T-helper 1 cell treated with Interleukin-12 subunit alpha and Interleukin-12 subunit beta and Interleukin-4 antibody, amounts not matched to agents 30 ng/mL and 1 ng/mL, for 36 hours (primary cell): Measurements from ENCODE around the gene SMG7. TPM values are rescaled to one million over a fixed set of nuclear protein-coding genes. Genes with fewer than 3 reads are reported as not detected.

ENCODE experiments used
- intact Hi-C: fragments of 100-400 bp; cut with micrococcal nuclease; formaldehyde crosslinking; loops from one replicate; pipeline ENCODE4 v1.15.1; 2024
- total RNA-seq: library from RNA; stranded (reverse); gene quantifications from 2 replicates; pipeline ENCODE4 v1.2.3, GENCODE V29; 2022

The SMG7 gene
- total RNA-seq, 1 donor from 2014 or later = 83.3 TPM

GRCh38 chr1:183585038-183585437 is 112.7 kb downstream of the SMG7 start:
- intact Hi-C loops = no loop called here

DNA sequence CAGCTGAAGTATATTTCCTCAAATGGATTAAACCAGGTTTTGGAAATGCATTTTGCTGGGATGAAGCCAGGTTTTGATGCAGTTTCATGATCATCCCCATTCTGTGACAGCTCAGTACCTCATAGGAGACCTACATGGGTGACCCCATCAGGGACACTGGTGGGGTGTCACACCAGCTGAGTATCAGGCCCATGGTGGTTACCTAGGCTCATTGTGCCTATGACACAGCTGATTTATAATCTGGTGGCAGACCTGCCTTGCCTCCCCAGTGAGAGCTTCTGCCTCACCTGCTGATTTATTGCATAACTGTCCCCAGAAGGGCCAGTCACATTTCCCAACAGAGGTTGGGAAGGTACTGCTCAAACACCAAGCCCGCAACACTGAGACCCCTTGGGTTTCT is 114.2 kb downstream of the SMG7 start:
- intact Hi-C loops = no loop called here

- intact Hi-C loops = no loop called here
Observed at GRCh38 chr1:183586926-183587325, 114.6 kb downstream of the SMG7 start.

DNA sequence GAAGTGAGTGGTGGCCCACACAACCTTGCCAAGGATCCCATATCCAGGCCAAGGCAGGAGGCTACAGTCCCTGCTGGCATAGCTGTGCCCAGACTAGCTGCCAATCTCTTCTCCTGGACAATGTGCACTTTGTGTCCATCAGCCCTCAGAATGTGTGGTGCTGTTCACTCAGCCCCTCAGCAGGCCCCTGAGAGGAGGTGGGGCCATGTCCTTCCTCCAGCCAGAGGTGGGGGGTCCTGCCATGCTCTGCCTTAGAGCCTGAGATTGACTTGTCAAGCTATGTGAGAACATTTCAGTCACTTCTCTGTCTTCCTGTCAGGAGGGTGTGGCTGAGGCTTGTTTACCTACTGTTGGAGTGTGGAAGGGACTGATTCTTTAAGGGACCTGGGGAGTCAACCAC is 116.5 kb downstream of the SMG7 start:
- intact Hi-C loops = no loop called here

DNA sequence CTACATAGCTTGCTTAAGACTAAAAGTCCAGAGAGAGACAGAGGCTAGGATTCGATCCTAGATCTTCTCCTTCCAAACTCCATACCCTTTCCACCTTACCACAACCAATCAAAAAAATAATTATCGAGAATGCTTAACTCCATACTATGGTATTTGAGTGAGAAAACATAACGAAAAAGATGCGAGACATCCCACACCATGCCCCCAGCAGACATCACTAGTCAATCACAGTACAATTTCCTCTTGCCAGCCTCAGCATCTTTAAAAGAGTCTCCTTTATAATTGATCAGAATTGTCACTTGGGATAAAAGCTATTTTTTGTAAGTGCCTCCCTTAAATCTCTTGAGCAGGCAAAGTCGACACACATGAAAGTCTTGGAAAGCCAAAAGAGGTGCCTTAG is 117.1 kb downstream of the SMG7 start:
- intact Hi-C loops = no loop called here

GRCh38 chr1:183589874-183590243 is 117.6 kb downstream of the SMG7 start:
- intact Hi-C loops = loop anchor here (1.0 to 2.0 kb wide), 5 partner anchors 8 to 120 kb away; no protein-coding TSS in a partner anchor

DNA sequence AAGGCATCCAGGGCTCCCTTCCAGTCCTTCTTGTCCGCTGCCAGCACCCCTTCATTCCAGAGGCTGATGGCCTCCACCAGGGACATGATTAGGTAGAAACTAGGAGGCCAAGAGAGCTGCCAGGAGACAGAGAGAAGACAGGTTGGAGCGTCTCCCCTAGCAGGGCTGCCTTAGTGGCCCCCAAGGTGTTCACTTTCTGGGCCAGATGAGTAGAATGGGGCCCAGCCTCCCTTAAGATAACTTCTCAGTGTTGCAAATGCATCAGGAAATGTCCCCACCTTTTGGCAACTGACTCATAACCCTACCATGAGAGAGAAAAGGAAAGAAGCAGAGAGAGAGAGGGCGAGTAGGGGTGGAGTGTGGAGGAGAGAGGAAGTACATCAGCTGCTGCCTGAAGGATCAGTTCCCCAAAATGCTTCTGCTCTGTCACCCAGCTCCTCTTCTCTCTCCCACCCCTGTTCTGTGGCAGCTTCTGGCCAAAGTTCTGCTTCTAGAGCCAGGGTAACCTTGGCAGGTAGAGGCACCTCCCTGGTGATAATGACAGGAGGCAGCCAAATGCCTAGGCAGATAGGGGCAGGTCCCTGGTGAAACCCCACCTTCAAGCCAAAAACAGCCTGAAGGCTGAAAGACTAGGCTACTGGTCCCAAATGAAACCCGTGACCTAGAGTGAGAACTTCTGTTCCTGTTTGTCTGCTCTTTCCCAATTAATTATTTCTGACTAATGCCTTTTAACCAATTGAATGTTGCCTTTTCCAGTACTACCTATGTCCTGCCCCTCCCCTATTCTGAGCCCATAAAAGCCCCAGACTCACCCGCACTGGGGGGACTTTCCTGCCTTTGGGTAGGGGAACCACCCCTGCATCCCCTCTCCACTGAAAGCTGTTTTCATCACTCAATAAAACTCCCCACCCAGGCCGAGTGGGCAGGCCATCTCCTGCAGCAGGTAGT is 118.2 kb downstream of the SMG7 start, which contains the start of gene NCF2:
NCF2 (minus strand) TSS at position 216 of the 948 bp plus-strand sequence; CDS start at position 86, 130 bp downstream.
- intact Hi-C loops = loop anchor here (1.0 to 2.0 kb wide), 5 partner anchors 8 to 120 kb away; no protein-coding TSS in a partner anchor

GRCh38 chr1:183592733-183593132 is 120.4 kb downstream of the SMG7 start:
- intact Hi-C loops = no loop called here

DNA sequence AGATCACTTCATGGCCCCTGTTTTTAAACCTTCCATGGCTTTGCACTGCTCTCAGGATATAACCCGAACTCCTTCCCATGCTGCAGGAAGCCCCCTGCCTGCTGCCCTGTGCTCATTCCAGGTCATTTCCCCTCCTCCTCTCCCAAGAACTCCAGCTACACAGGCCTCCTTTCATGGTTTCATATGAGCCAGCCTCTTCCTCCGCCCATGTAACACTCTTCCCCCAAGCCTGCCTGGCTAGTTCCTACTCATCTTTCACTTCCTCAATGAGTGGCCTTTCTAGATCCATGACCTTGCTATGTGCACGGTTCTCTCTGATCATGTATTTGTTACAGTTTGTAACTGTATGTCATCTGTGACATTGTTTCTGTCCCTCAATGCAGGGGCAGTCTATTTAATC is 121.1 kb downstream of the SMG7 start:
- intact Hi-C loops = no loop called here

DNA sequence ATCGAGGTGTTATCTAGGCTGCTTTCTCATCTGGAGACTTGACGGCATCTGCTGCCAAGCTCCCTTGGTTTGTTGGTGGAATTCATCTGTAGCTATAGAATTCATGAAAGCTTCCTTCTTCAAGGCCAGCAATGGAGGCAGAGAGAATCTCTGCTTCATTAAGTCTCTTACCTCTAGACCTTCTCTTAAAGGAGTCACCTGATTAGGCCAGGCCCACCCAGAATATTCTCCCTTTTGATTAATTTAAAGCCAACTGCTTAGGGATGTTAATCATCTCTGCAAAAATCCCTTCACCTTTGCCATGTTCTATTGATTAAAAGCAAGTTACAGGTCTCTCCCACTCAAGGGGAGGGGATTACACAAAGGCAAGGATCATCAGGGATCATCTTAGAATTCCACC is 123.2 kb downstream of the SMG7 start:
- intact Hi-C loops = no loop called here

- intact Hi-C loops = no loop called here
Observed at GRCh38 chr1:183596500-183596899, 124.2 kb downstream of the SMG7 start.

- intact Hi-C loops = loop anchor here (1.0 kb wide), 1 partner anchor 8 kb away; the partner anchor contains the start of gene NCF2
Observed at GRCh38 chr1:183597656-183598347, 125.5 kb downstream of the SMG7 start.

- intact Hi-C loops = loop anchor here (1.0 kb wide), 1 partner anchor 8 kb away; the partner anchor contains the start of gene NCF2
Observed at GRCh38 chr1:183598386-183598785, 126.1 kb downstream of the SMG7 start.

- intact Hi-C loops = no loop called here
Observed at GRCh38 chr1:183600136-183600535, 127.8 kb downstream of the SMG7 start.

- intact Hi-C loops = no loop called here
Observed at GRCh38 chr1:183600634-183601033, 128.3 kb downstream of the SMG7 start.

DNA sequence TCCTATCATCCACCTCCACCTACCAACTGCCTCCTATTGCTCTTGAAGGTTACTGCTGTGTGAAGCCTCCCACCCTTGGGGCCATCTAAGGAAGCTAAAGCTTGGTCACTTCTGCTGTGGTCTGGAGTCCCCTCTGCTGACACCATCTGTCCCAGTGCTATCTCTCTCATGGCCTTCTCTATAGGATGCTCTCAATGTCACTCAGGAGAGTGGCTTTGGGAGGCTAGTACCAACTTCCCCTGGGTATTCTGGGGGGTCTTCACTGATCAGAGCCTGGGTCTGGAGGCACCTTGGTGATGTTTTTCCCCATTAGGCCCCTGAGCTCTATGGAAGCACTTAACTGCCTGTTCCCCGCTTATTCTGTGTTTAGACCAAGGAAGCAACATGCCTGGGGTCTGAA is 130.2 kb downstream of the SMG7 start:
- intact Hi-C loops = no loop called here

Other genes with a start within 250 kb of the SMG7 start
- 0.05 and 0.46 TPM in 2 replicates for gene NMNAT2, start 54.1 kb upstream of the SMG7 start, total RNA-seq
- 25.8 and 28.1 TPM in 2 replicates for gene NCF2, start 118.0 kb downstream of the SMG7 start, total RNA-seq
- 243 and 249 TPM in 2 replicates for gene ARPC5, start 163.3 kb downstream of the SMG7 start, total RNA-seq
- not detected in 2 replicates for gene APOBEC4, start 180.8 kb downstream of the SMG7 start, total RNA-seq